Activated CD8-positive, alpha-beta T cell treated with anti-CD3 and anti-CD28 coated beads for 36 hours (primary cell): ENCODE data around the gene CPPED1. TPM values are rescaled to one million over a fixed set of nuclear protein-coding genes. Genes with fewer than 3 reads are reported as not detected.

Source experiments
- ATAC-seq: fragments of 200-7000 bp; cut with Tn5 transposase; one replicate; pipeline ENCODE4 v1.10.0; 2021; ENCODE audit warnings: mild to moderate bottlenecking, moderate library complexity
- CTCF ChIA-PET: fragments of 350-600 bp; sonication (Branson Sonifier 250); formaldehyde crosslinking; loops from one replicate; lab custom pipeline; 2021; ENCODE audit warnings: antibody characterized with exemption; lab: Charles Lee
- POLR2A ChIA-PET: fragments of 350-600 bp; sonication (Branson Sonifier 250); formaldehyde crosslinking; loops from one replicate; lab custom pipeline; 2021; ENCODE audit warnings: antibody characterized with exemption; lab: Charles Lee
- DNase-seq: peaks from one replicate; pipeline ENCODE4 v3.0.0-alpha.2; 2020
- H3K27ac Mint-ChIP-seq: one replicate; pipeline ENCODE4 v1.8.0; 2021; ENCODE audit warnings: mild to moderate bottlenecking, mixed read lengths
- H3K27me3 Mint-ChIP-seq: one replicate; pipeline ENCODE4 v1.8.0; 2021; ENCODE audit warnings: mixed read lengths
- H3K36me3 Mint-ChIP-seq: one replicate; pipeline ENCODE4 v1.8.0; 2021; ENCODE audit warnings: low read depth, mixed read lengths
- H3K4me1 Mint-ChIP-seq: one replicate; pipeline ENCODE4 v1.8.0; 2021; ENCODE audit warnings: low read depth, mixed read lengths
- H3K4me3 Mint-ChIP-seq: one replicate; pipeline ENCODE4 v1.8.0; 2021; ENCODE audit warnings: mild to moderate bottlenecking, moderate library complexity, mixed read lengths
- H3K9me3 Mint-ChIP-seq: one replicate; pipeline ENCODE4 v1.8.0; 2021; ENCODE audit warnings: mixed read lengths
- CTCF ChIP-seq: fragments of 200-600 bp; IDR thresholded peaks from one replicate; pipeline ENCODE4 v1.8.0; 2022; ENCODE audit warnings: antibody characterized with exemption, mild to moderate bottlenecking
- intact Hi-C: fragments of 100-400 bp; cut with micrococcal nuclease; formaldehyde crosslinking; loops from one replicate; pipeline ENCODE4 v1.10.0; 2022
- total RNA-seq, 2 experiments: library from RNA; stranded (reverse); gene quantifications; one replicate each; pipeline ENCODE4 v1.2.3, GENCODE V29; 2021

CPPED1 gene
- total RNA-seq, 2 experiments from 2014 or later = 5.0 to 5.7 TPM

GRCh38 chr16:12706628-12707027, 97.1 kb downstream of the CPPED1 start:
- Mint-ChIP-seq H3K27ac (no peak overlapping the region), H3K4me3 (no peak overlapping the region), H3K36me3 (peaks cover 4% of the 10 kb centered on the region), H3K9me3 (no peaks in the 10 kb centered on the region), H3K27me3 (no peaks in the 10 kb centered on the region), H3K4me1 (no peaks in the 10 kb centered on the region)
- ChIA-PET POLR2A (no interaction called here), CTCF (no interaction called here)
- no peak for ATAC-seq
- TF ChIP-seq CTCF = no peak
- intact Hi-C loops = no loop called here
- DNase-seq = no peak

GRCh38 chr16:12704492-12705111, 99.1 kb downstream of the CPPED1 start:
- intact Hi-C loops = no loop called here
- H3K27ac Mint-ChIP-seq = no peak overlapping the region
- ChIA-PET POLR2A (no interaction called here), CTCF (no interaction called here)
- H3K4me1 Mint-ChIP-seq = peaks cover 2% of the 10 kb centered on the region
- ATAC-seq = no peak
- no peak for DNase-seq
- no peaks in the 10 kb centered on the region for H3K27me3 Mint-ChIP-seq
- peaks cover 4% of the 10 kb centered on the region for H3K36me3 Mint-ChIP-seq
- H3K9me3 Mint-ChIP-seq = no peaks in the 10 kb centered on the region
- no peak overlapping the region for H3K4me3 Mint-ChIP-seq
- TF ChIP-seq CTCF = no peak

GRCh38 chr16:12703935-12704334, 99.8 kb downstream of the CPPED1 start:
- intact Hi-C loops = no loop called here
- CTCF ChIA-PET = no interaction called here
- no peak for DNase-seq
- no peak overlapping the region for H3K27ac Mint-ChIP-seq
- no peak overlapping the region for H3K4me3 Mint-ChIP-seq
- no peaks in the 10 kb centered on the region for H3K9me3 Mint-ChIP-seq
- no peak for TF ChIP-seq CTCF
- H3K27me3 Mint-ChIP-seq = no peaks in the 10 kb centered on the region
- POLR2A ChIA-PET = no interaction called here
- H3K36me3 Mint-ChIP-seq = peaks cover 4% of the 10 kb centered on the region
- H3K4me1 Mint-ChIP-seq = peaks cover 4% of the 10 kb centered on the region
- ATAC-seq = no peak

- ChIA-PET POLR2A (no interaction called here), CTCF (no interaction called here)
- intact Hi-C loops = no loop called here
- H3K27me3 Mint-ChIP-seq = no peaks in the 10 kb centered on the region
- ATAC-seq (no peak), DNase-seq (no peak)
- no peak overlapping the region for H3K27ac Mint-ChIP-seq
- H3K4me1 Mint-ChIP-seq = peaks cover 8% of the 10 kb centered on the region
- H3K9me3 Mint-ChIP-seq = no peaks in the 10 kb centered on the region
- H3K4me3 Mint-ChIP-seq = no peak overlapping the region
- H3K36me3 Mint-ChIP-seq = peaks cover 4% of the 10 kb centered on the region
- no peak for TF ChIP-seq CTCF
Observed at GRCh38 chr16:12700161-12700560, 103.5 kb downstream of the CPPED1 start.

- H3K27me3 Mint-ChIP-seq = no peaks in the 10 kb centered on the region
- H3K4me1 Mint-ChIP-seq = peaks cover 8% of the 10 kb centered on the region
- TF ChIP-seq CTCF = no peak
- POLR2A ChIA-PET = no interaction called here
- DNase-seq (no peak), ATAC-seq (no peak)
- H3K36me3 Mint-ChIP-seq = peaks cover 2% of the 10 kb centered on the region
- H3K9me3 Mint-ChIP-seq = no peaks in the 10 kb centered on the region
- CTCF ChIA-PET = no interaction called here
- H3K4me3 Mint-ChIP-seq = no peak overlapping the region
- H3K27ac Mint-ChIP-seq = no peak overlapping the region
- intact Hi-C loops = no loop called here
Observed at GRCh38 chr16:12699161-12699560, 104.5 kb downstream of the CPPED1 start.
